HepG2 (cell line): ENCODE results near the gene SNRPD2. TPM values are rescaled to one million over a fixed set of nuclear protein-coding genes. Genes with fewer than 3 reads are reported as not detected.

Experiments used
- ISX ChIP-seq: sonication (generic); formaldehyde crosslinking; conservative IDR thresholded peaks from 2 replicates; pipeline ENCODE4 v1.5.0; 2020; ENCODE audit warnings: missing genetic modification reagents
- MTF2 ChIP-seq: sonication (generic); formaldehyde crosslinking; IDR thresholded peaks from 2 replicates; pipeline ENCODE4 v1.5.0; 2020; ENCODE audit warnings: missing genetic modification reagents, borderline replicate concordance
- NR2F6 ChIP-seq, 2 experiments: IDR thresholded peaks; 2 replicates each; pipeline ENCODE4 v1.6.1; 2016; ENCODE audit warnings: antibody characterized with exemption in 1 of 2, mild to moderate bottlenecking in 1 of 2
- PBX2 ChIP-seq: IDR thresholded peaks from 2 replicates; pipeline ENCODE4 v1.6.1; 2016; ENCODE audit warnings: control low read depth
- SMAD1 ChIP-seq: sonication (generic); formaldehyde crosslinking; IDR thresholded peaks from 2 replicates; pipeline ENCODE4 v1.4.0; 2020; ENCODE audit warnings: missing genetic modification reagents, low read depth, mild to moderate bottlenecking, borderline replicate concordance
- SMC3 ChIP-seq: IDR thresholded peaks from 2 replicates; pipeline ENCODE4 v1.6.1; 2011; ENCODE audit warnings: low read length, improper control_type of control experiment
- ZBED4 ChIP-seq: sonication (generic); formaldehyde crosslinking; IDR thresholded peaks from 2 replicates; pipeline ENCODE4 v1.4.0; 2020; ENCODE audit warnings: missing genetic modification reagents, borderline replicate concordance
- ZHX1 ChIP-seq: sonication (generic); formaldehyde crosslinking; IDR thresholded peaks from 2 replicates; pipeline ENCODE4 v1.8.1; 2022; ENCODE audit warnings: low read depth, mild to moderate bottlenecking, missing genetic modification reagents
- ZNF282 ChIP-seq: fragments of 450-650 bp; IDR thresholded peaks from 2 replicates; pipeline ENCODE4 v1.6.1; 2018; ENCODE audit not compliant: partially characterized antibody
- ZNF329 ChIP-seq: sonication (generic); formaldehyde crosslinking; IDR thresholded peaks from 2 replicates; pipeline ENCODE4 v1.9.0; 2021; ENCODE audit warnings: low read depth, mild to moderate bottlenecking, missing genetic modification reagents
- ZNF781 ChIP-seq: sonication (generic); formaldehyde crosslinking; IDR thresholded peaks from 2 replicates; pipeline ENCODE4 v1.5.1; 2020; ENCODE audit warnings: borderline replicate concordance, mild to moderate bottlenecking, missing genetic modification reagents; ENCODE audit errors: not compliant biosample characterization
- ZSCAN29 ChIP-seq: sonication (generic); formaldehyde crosslinking; conservative IDR thresholded peaks from 2 replicates; pipeline ENCODE4 v1.4.0; 2020; ENCODE audit warnings: mild to moderate bottlenecking, missing genetic modification reagents
- ZSCAN9 ChIP-seq: IDR thresholded peaks from 2 replicates; pipeline ENCODE4 v1.6.1; 2016; ENCODE audit warnings: borderline replicate concordance
- polyA plus RNA-seq, 8 experiments: library from polyadenylated mRNA; depleted of rRNA in 3 of 8; stranded (reverse) in 7 of 8; unstranded in 1 of 8; fragments of >200 nt; fragmentation: Illumina TruSeq in 4 of 8; extraction: Trizol in 4 of 8; gene quantifications; 2 replicates each; pipeline versions ENCODE4 v1.2.1 to v1.2.3, GENCODE V29; 2011 to 2016; ENCODE audit warnings: low read depth in 4 of 8, missing spikeins in 1 of 8, mixed read lengths in 1 of 8; ENCODE audit not compliant: insufficient read depth in 1 of 8
- total RNA-seq, 5 experiments: library from RNA; depleted of rRNA; stranded (reverse); fragments of >200 nt; fragmentation: Illumina TruSeq; extraction: Trizol; gene quantifications; 2 replicates each; pipeline ENCODE4 v1.2.3, GENCODE V29; 2016; ENCODE audit warnings: low read depth in 1 of 5
- TF ChIP-seq, protein P1 (sequence below): sonication (generic); formaldehyde crosslinking; IDR thresholded peaks from 2 replicates; pipeline ENCODE4 v1.5.0; 2020; ENCODE audit warnings: mild to moderate bottlenecking, missing genetic modification reagents, borderline replicate concordance
- TF ChIP-seq, protein P2 (sequence below): sonication (generic); formaldehyde crosslinking; IDR thresholded peaks from 2 replicates; pipeline ENCODE4 v1.8.0; 2022; ENCODE audit warnings: missing genetic modification reagents, mild to moderate bottlenecking, moderate library complexity, borderline replicate concordance

The SNRPD2 gene
- total and polyA plus RNA-seq, 2 of the 13 experiments (the other 11 are each of a cell fraction or from before 2014, with no cell fraction given), result 299 to 485 TPM

DNA sequence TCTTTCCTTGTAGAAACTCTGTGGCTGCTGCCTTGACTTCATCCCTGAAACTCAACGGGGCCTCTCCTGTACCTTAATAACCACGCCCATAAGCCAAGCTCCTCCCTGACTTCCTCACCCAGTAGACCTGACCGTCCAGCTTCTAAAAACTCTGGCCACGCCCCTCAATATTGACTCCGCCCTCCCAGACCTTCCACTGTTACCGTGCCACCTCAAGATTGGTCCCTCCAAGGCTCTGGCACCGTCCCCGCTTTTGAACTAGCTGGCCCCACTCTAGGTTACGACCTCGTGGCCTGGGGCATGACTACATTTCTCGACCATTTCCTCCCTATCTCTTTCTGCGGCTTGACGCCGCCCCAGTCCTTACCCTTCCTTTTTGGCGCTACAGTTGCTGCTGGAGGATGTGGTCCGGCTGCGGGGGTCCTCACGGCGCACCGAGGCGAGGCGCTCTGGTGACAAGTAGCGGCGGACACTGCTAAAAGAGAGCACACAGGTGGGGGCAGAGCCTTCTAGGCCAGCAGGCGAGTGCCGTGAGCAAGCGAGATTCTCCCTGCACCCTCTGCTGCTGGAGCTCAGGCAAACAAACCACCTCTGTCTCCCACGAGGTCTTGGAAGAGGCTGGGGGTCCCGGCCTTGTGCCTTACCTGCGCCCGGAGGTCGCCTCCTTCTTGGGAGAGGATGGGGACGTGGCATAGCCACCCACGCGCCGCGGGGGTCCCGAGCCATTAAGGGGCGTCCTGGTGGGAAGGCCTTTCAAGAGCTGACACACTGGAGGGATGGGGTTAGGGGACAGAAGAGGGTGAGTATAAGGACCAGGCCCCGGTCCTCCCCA, 50.3 kb downstream of the SNRPD2 start (continued):
- TF ChIP-seq NR2F6 (IDR thresholded peaks at IDR 0.05) (no peak), NR2F6 (CRISPR knock-in tag; IDR thresholded peaks at IDR 0.05) (0 out of 2 replicates have a peak, but pooled peaks have one; percentile 21), ISX (peak; percentile 56; the same call in 1 of the 2 replicates), ZHX1 (no peak), MTF2 (CRISPR knock-in tag) (no peak), SMC3 (no peak), ZNF282 (no peak), PBX2 (CRISPR knock-in tag) (no peak), ZBED4 (CRISPR knock-in tag) (no peak), ZNF329 (CRISPR knock-in tag) (no peak), ZSCAN9 (CRISPR knock-in tag) (0 out of 2 replicates have a peak, but pooled peaks have one; percentile 32), SMAD1 (CRISPR knock-in tag) (no peak), ZNF781 (CRISPR knock-in tag) (no peak), ZSCAN29 (CRISPR knock-in tag) (0 out of 2 replicates have a peak, but pooled peaks have one; percentile 18)
- TF ChIP-seq, protein P1, sequence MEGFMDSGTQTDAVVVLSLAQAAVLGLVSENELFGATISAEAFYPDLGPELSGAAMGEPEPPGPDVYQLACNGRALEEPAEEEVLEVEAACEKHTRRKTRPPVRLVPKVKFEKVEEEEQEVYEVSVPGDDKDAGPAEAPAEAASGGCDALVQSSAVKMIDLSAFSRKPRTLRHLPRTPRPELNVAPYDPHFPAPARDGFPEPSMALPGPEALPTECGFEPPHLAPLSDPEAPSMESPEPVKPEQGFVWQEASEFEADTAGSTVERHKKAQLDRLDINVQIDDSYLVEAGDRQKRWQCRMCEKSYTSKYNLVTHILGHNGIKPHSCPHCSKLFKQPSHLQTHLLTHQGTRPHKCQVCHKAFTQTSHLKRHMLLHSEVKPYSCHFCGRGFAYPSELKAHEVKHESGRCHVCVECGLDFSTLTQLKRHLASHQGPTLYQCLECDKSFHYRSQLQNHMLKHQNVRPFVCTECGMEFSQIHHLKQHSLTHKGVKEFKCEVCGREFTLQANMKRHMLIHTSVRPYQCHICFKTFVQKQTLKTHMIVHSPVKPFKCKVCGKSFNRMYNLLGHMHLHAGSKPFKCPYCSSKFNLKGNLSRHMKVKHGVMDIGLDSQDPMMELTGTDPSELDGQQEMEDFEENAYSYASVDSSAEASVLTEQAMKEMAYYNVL, result no peak
- TF ChIP-seq, protein P2, sequence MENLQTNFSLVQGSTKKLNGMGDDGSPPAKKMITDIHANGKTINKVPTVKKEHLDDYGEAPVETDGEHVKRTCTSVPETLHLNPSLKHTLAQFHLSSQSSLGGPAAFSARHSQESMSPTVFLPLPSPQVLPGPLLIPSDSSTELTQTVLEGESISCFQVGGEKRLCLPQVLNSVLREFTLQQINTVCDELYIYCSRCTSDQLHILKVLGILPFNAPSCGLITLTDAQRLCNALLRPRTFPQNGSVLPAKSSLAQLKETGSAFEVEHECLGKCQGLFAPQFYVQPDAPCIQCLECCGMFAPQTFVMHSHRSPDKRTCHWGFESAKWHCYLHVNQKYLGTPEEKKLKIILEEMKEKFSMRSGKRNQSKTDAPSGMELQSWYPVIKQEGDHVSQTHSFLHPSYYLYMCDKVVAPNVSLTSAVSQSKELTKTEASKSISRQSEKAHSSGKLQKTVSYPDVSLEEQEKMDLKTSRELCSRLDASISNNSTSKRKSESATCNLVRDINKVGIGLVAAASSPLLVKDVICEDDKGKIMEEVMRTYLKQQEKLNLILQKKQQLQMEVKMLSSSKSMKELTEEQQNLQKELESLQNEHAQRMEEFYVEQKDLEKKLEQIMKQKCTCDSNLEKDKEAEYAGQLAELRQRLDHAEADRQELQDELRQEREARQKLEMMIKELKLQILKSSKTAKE (CRISPR knock-in tag), result no peak; the same call in 1 of the 2 replicates
